SK-N-SH treated with all-trans-retinoic acid at 6 μM for 48 hours (cell line): ENCODE data around the gene CHRM2.

Source experiments
- ATAC-seq: fragments of 200-7000 bp; cut with Tn5 transposase; 3 replicates; pipeline ENCODE4 v1.9.1; 2020; ENCODE audit warnings: mild to moderate bottlenecking, moderate library complexity
- ARNTL ChIP-seq: fragments of 450-650 bp; formaldehyde crosslinking; IDR thresholded peaks from 2 replicates; pipeline ENCODE4 v1.5.0; 2020; ENCODE audit warnings: low read depth, mild to moderate bottlenecking, moderate library complexity, borderline replicate concordance
- BACH2 ChIP-seq: fragments of 250-450 bp; sonication (Bioruptor Pico); IDR thresholded peaks from 2 replicates; pipeline ENCODE4 v1.9.0; 2021; ENCODE audit warnings: mild to moderate bottlenecking, borderline replicate concordance
- CREB5 ChIP-seq: fragments of 250-450 bp; sonication (Bioruptor Pico); IDR thresholded peaks from 2 replicates; pipeline ENCODE4 v1.5.1; 2020; ENCODE audit warnings: low read depth, mild to moderate bottlenecking, moderate library complexity
- ESRRG ChIP-seq: fragments of 250-450 bp; sonication (Bioruptor Pico); IDR thresholded peaks from 2 replicates; pipeline ENCODE4 v1.6.1; 2021; ENCODE audit warnings: mild to moderate bottlenecking
- GLIS3 ChIP-seq: fragments of 250-450 bp; sonication (Bioruptor Pico); IDR thresholded peaks from 2 replicates; pipeline ENCODE4 v1.5.0; 2020; ENCODE audit warnings: mild to moderate bottlenecking, moderate library complexity
- PATZ1 ChIP-seq: fragments of 250-450 bp; sonication (Bioruptor Pico); IDR thresholded peaks from 2 replicates; pipeline ENCODE4 v1.8.0; 2020; ENCODE audit warnings: mild to moderate bottlenecking, moderate library complexity, borderline replicate concordance
- POU6F1 ChIP-seq: fragments of 250-450 bp; sonication (Bioruptor Pico); IDR thresholded peaks from 2 replicates; pipeline ENCODE4 v1.8.0; 2021; ENCODE audit warnings: low read depth, mild to moderate bottlenecking, moderate library complexity, borderline replicate concordance
- PPARA ChIP-seq: fragments of 250-450 bp; sonication (Bioruptor Pico); IDR thresholded peaks from 2 replicates; pipeline ENCODE4 v1.5.0; 2020; ENCODE audit warnings: mild to moderate bottlenecking, borderline replicate concordance
- SNAI2 ChIP-seq: fragments of 250-450 bp; sonication (Bioruptor Pico); IDR thresholded peaks from 2 replicates; pipeline ENCODE4 v1.5.0; 2020; ENCODE audit warnings: mild to moderate bottlenecking, moderate library complexity
- TOX ChIP-seq: fragments of 250-450 bp; sonication (Bioruptor Pico); IDR thresholded peaks from 2 replicates; pipeline ENCODE4 v1.8.0; 2021; ENCODE audit warnings: mild to moderate bottlenecking, moderate library complexity, borderline replicate concordance
- TSHZ2 ChIP-seq: fragments of 250-450 bp; sonication (Bioruptor Pico); IDR thresholded peaks from 2 replicates; pipeline ENCODE4 v1.5.0; 2020; ENCODE audit warnings: mild to moderate bottlenecking, moderate library complexity
- ZFP3 ChIP-seq: fragments of 250-450 bp; sonication (Bioruptor Pico); IDR thresholded peaks from 2 replicates; pipeline ENCODE4 v1.5.0; 2020; ENCODE audit warnings: mild to moderate bottlenecking, moderate library complexity
- ZNF565 ChIP-seq: fragments of 450-650 bp; formaldehyde crosslinking; conservative IDR thresholded peaks from 2 replicates; pipeline ENCODE4 v1.5.0; 2020; ENCODE audit warnings: low read depth, mild to moderate bottlenecking, moderate library complexity
- ZNF8 ChIP-seq: fragments of 450-650 bp; formaldehyde crosslinking; IDR thresholded peaks from 2 replicates; pipeline ENCODE4 v1.5.0; 2020; ENCODE audit warnings: mild to moderate bottlenecking, moderate library complexity

CHRM2 gene

GRCh38 chr7:136957391-136957790 is 88.9 kb downstream of the CHRM2 start (continued):
- TF ChIP-seq ESRRG: no peak
- no peak for TF ChIP-seq GLIS3 (CRISPR knock-in tag)
- TF ChIP-seq ARNTL (CRISPR knock-in tag): no peak

- no peak for ATAC-seq
- TF ChIP-seq TSHZ2 (no peak), ESRRG (no peak), ZNF565 (no peak), PPARA (no peak), ZNF8 (CRISPR knock-in tag) (no peak), TOX (no peak), GLIS3 (CRISPR knock-in tag) (no peak), SNAI2 (no peak), PATZ1 (no peak), BACH2 (CRISPR knock-in tag) (no peak), CREB5 (CRISPR knock-in tag) (no peak), POU6F1 (CRISPR knock-in tag) (no peak), ZFP3 (CRISPR knock-in tag) (no peak)
Observed at GRCh38 chr7:136958016-136958415, 89.6 kb downstream of the CHRM2 start.

GRCh38 chr7:136964347-136964746 is 95.9 kb downstream of the CHRM2 start:
- ATAC-seq: no peak
- no peak for TF ChIP-seq CREB5 (CRISPR knock-in tag)

- ATAC-seq: no peak
- TF ChIP-seq TSHZ2 (no peak), POU6F1 (CRISPR knock-in tag) (no peak), ZNF565 (no peak), SNAI2 (no peak), BACH2 (CRISPR knock-in tag) (no peak), ARNTL (CRISPR knock-in tag) (no peak)
Observed at GRCh38 chr7:136966825-136967224, 98.4 kb downstream of the CHRM2 start.
